Upper lobe of left lung (tissue), 6 donors: Measurements from ENCODE around the gene GRIN2A. TPM values are rescaled to one million over a fixed set of nuclear protein-coding genes. Genes with fewer than 3 reads are reported as not detected.

Source experiments
- ATAC-seq, 2 donors: fragments of 200-7000 bp; cut with Tn5 transposase; one replicate each; pipeline ENCODE4 v1.9.1; 2022; ENCODE audit warnings: mild to moderate bottlenecking in 2 of 2, moderate library complexity in 2 of 2; ENCODE audit not compliant: low FRiP score in 2 of 2
- DNase-seq, 2 donors: peaks; one replicate each; pipeline ENCODE4 v3.0.0-alpha.2; 2019 to 2020
- H3K27ac ChIP-seq, 4 donors: fragments of 200-600 bp; sonication (generic); one replicate each; pipeline ENCODE4 v1.5.1; 2016 to 2019
- H3K27me3 ChIP-seq, 4 donors: fragments of 200-600 bp; sonication (generic); one replicate each; pipeline ENCODE4 v1.5.1; 2017 to 2019
- H3K36me3 ChIP-seq, 4 donors: fragments of 200-600 bp; sonication (generic); one replicate each; pipeline ENCODE4 v1.5.1; 2016 to 2019
- H3K4me1 ChIP-seq, 4 donors: fragments of 200-600 bp; sonication (generic); one replicate each; pipeline ENCODE4 v1.5.1; 2018 to 2019
- H3K4me3 ChIP-seq, 4 donors: fragments of 200-600 bp; sonication (generic); one replicate each; pipeline ENCODE4 v1.5.1; 2017 to 2019; ENCODE audit warnings: mild to moderate bottlenecking in 2 of 4, moderate library complexity in 1 of 4
- H3K9me3 ChIP-seq, 4 donors: fragments of 200-600 bp; sonication (generic); one replicate each; pipeline ENCODE4 v1.5.1; 2018 to 2019
- CTCF ChIP-seq, 6 experiments: fragments of 450-650 bp in 4 of 6; fragments of 200-600 bp in 2 of 6; sonication (generic) in 2 of 6; IDR thresholded peaks; one replicate each; pipeline ENCODE4 v1.5.1; 2016 to 2019; ENCODE audit warnings: antibody characterized with exemption in 6 of 6
- EP300 ChIP-seq, 4 donors: sonication (generic); formaldehyde crosslinking; IDR thresholded peaks; one replicate each; pipeline ENCODE4 v1.5.1; 2017; ENCODE audit warnings: antibody characterized with exemption in 4 of 4, control low read depth in 2 of 4
- POLR2A ChIP-seq, 4 donors: fragments of 450-650 bp; IDR thresholded peaks; one replicate each; pipeline ENCODE4 v1.5.1; 2016 to 2017; ENCODE audit warnings: antibody characterized with exemption in 4 of 4, mild to moderate bottlenecking in 2 of 4
- POLR2AphosphoS5 ChIP-seq, 2 donors: sonication (generic); formaldehyde crosslinking; IDR thresholded peaks; one replicate each; pipeline ENCODE4 v1.5.1; 2017; ENCODE audit warnings: antibody characterized with exemption in 2 of 2
- WGBS, 2 donors: methylation state at CpG; one replicate each; pipeline ENCODE4 v1.1.5; 2017 to 2018; 5-methylcytosine and 5-hydroxymethylcytosine counted together
- total RNA-seq, 6 donors: library from RNA; depleted of rRNA in 4 of 6; stranded (reverse); fragments of >200 nt in 4 of 6; gene quantifications; one replicate each; pipeline versions ENCODE4 v1.1.0 to v1.2.1, GENCODE V29; 2016 to 2021
- donor health status: DM: no; HTN: no; CAD: no; lungs with moderate emphysema.
- donor health status: DM: no; HTN: yes; CAD: no; lungs with severe emphysema.

Gene GRIN2A
- total RNA-seq, 6 donors from 2014 or later = 0.11 to 0.57 (median 0.30) TPM; not detected in 3

GRCh38 chr16:9852003-9852402 is 330.2 kb downstream of the GRIN2A start:
- Histone ChIP-seq H3K27me3 (no peaks in the 10 kb centered on the region), H3K36me3 (no peaks in the 10 kb centered on the region), H3K4me3 (no peak overlapping the region), H3K9me3 (no peaks in the 10 kb centered on the region), H3K4me1 (no peaks in the 10 kb centered on the region), H3K27ac (no peak overlapping the region)
- 84 to 88% methylated on average over 5 of the region's 5 CpGs for WGBS, 2 donors
- no peak for DNase-seq
- TF ChIP-seq POLR2AphosphoS5 (IDR thresholded peaks at IDR 0.05) (no peak), CTCF (IDR thresholded peaks at IDR 0.05) (no peak), POLR2A (IDR thresholded peaks at IDR 0.05) (no peak), EP300 (IDR thresholded peaks at IDR 0.05) (no peak)
- no peak for ATAC-seq

- 38 to 44% methylated on average over 9 of the region's 9 CpGs for WGBS, 2 donors
- Histone ChIP-seq H3K9me3 (no peaks in the 10 kb centered on the region), H3K4me3 (no peak overlapping the region), H3K27ac (no peak overlapping the region), H3K36me3 (no peaks in the 10 kb centered on the region), H3K27me3 (no peaks in the 10 kb centered on the region), H3K4me1 (no peaks in the 10 kb centered on the region)
- DNase-seq = no peak
- no peak for ATAC-seq
- no peak for TF ChIP-seq POLR2AphosphoS5 (IDR thresholded peaks at IDR 0.05)
- no peak for TF ChIP-seq EP300 (IDR thresholded peaks at IDR 0.05)
Observed at GRCh38 chr16:9850817-9851216, 331.4 kb downstream of the GRIN2A start.

- Histone ChIP-seq H3K4me3 (no peak overlapping the region), H3K4me1 (no peaks in the 10 kb centered on the region), H3K27me3 (no peaks in the 10 kb centered on the region), H3K9me3 (no peaks in the 10 kb centered on the region), H3K27ac (no peak overlapping the region), H3K36me3 (no peaks in the 10 kb centered on the region)
- TF ChIP-seq POLR2AphosphoS5 (IDR thresholded peaks at IDR 0.05) (no peak), EP300 (IDR thresholded peaks at IDR 0.05) (no peak), CTCF (IDR thresholded peaks at IDR 0.05) (no peak), POLR2A (IDR thresholded peaks at IDR 0.05) (no peak)
- 87 to 90% methylated on average over 20 of the region's 20 CpGs for WGBS, 2 donors
- DNase-seq (peak in 1 of 2 donors; percentile 8), ATAC-seq (no peak)
Observed at GRCh38 chr16:9849697-9850245, 332.5 kb downstream of the GRIN2A start.

GRCh38 chr16:9847146-9847545 is 335.1 kb downstream of the GRIN2A start:
- no peaks in the 10 kb centered on the region for H3K27me3 ChIP-seq
- no peak overlapping the region for H3K27ac ChIP-seq
- H3K36me3 ChIP-seq = no peaks in the 10 kb centered on the region
- H3K4me3 ChIP-seq = no peak overlapping the region
- H3K4me1 ChIP-seq = no peaks in the 10 kb centered on the region
- DNase-seq = no peak
- WGBS, 2 donors = 90 to 91% methylated on average over 2 of the region's 2 CpGs
- H3K9me3 ChIP-seq = no peaks in the 10 kb centered on the region
- ATAC-seq = no peak
- TF ChIP-seq CTCF (IDR thresholded peaks at IDR 0.05) = no peak
- no peak for TF ChIP-seq POLR2A (IDR thresholded peaks at IDR 0.05)
- no peak for TF ChIP-seq EP300 (IDR thresholded peaks at IDR 0.05)
- no peak for TF ChIP-seq POLR2AphosphoS5 (IDR thresholded peaks at IDR 0.05)

- DNase-seq (no peak), ATAC-seq (no peak)
- Histone ChIP-seq H3K27me3 (no peaks in the 10 kb centered on the region), H3K27ac (no peak overlapping the region), H3K36me3 (no peaks in the 10 kb centered on the region), H3K9me3 (no peaks in the 10 kb centered on the region), H3K4me1 (no peaks in the 10 kb centered on the region), H3K4me3 (no peak overlapping the region)
- no peak for TF ChIP-seq POLR2AphosphoS5 (IDR thresholded peaks at IDR 0.05)
- TF ChIP-seq POLR2A (IDR thresholded peaks at IDR 0.05) = no peak
- no peak for TF ChIP-seq EP300 (IDR thresholded peaks at IDR 0.05)
- TF ChIP-seq CTCF (IDR thresholded peaks at IDR 0.05) = no peak
- 67 to 72% methylated on average over 2 of the region's 2 CpGs for WGBS, 2 donors
Observed at GRCh38 chr16:9846362-9847099, 335.7 kb downstream of the GRIN2A start.
